Liver (tissue), 9 donors: ENCODE results near the gene PLXNA2. TPM values are rescaled to one million over a fixed set of nuclear protein-coding genes. Genes with fewer than 3 reads are reported as not detected.

ENCODE experiments used
- DNase-seq: peaks from one replicate; pipeline ENCODE4 v3.0.0-alpha.2; 2017; ENCODE audit warnings: low spot score
- H3K27ac ChIP-seq, 2 donors: one replicate each; pipeline ENCODE4 v1.7.0; 2013; ENCODE audit warnings: inconsistent platforms in 2 of 2, low read length in 2 of 2, control low read depth in 1 of 2, low read depth in 1 of 2, mild to moderate bottlenecking in 1 of 2
- H3K27me3 ChIP-seq, 4 donors: one replicate each; pipeline versions ENCODE4 v1.6.1 to v1.7.0; 2013; ENCODE audit warnings: low read length in 3 of 4, inconsistent platforms in 1 of 4, mild to moderate bottlenecking in 1 of 4, moderate library complexity in 1 of 4; ENCODE audit not compliant: control insufficient read depth in 4 of 4, insufficient read depth in 4 of 4
- H3K36me3 ChIP-seq, 4 donors: one replicate each; pipeline versions ENCODE4 v1.6.1 to v1.7.0; 2013; ENCODE audit warnings: low read length in 3 of 4, mild to moderate bottlenecking in 3 of 4, low read depth in 1 of 4, moderate library complexity in 1 of 4; ENCODE audit not compliant: control insufficient read depth in 4 of 4, insufficient read depth in 3 of 4
- H3K4me1 ChIP-seq, 4 donors: one replicate each; pipeline versions ENCODE4 v1.6.1 to v1.7.0; 2013; ENCODE audit warnings: low read length in 3 of 4, mild to moderate bottlenecking in 3 of 4, moderate library complexity in 1 of 4; ENCODE audit not compliant: control insufficient read depth in 4 of 4, insufficient read depth in 4 of 4
- H3K4me3 ChIP-seq, 3 donors: one replicate each; pipeline versions ENCODE4 v1.6.1 to v1.7.0; 2013; ENCODE audit warnings: low read length in 3 of 3, control low read depth in 1 of 3, low read depth in 1 of 3, mild to moderate bottlenecking in 1 of 3
- H3K9ac ChIP-seq, 2 donors: one replicate each; pipeline ENCODE4 v1.7.0; 2013; ENCODE audit warnings: low read length in 2 of 2, mild to moderate bottlenecking in 2 of 2, moderate library complexity in 2 of 2, control low read depth in 1 of 2, low read depth in 1 of 2
- H3K9me3 ChIP-seq, 4 donors: one replicate each; pipeline versions ENCODE4 v1.6.1 to v1.7.0; 2013; ENCODE audit warnings: low read length in 3 of 4; ENCODE audit not compliant: control insufficient read depth in 4 of 4
- ATF3 ChIP-seq: IDR thresholded peaks from 2 replicates; pipeline ENCODE4 v1.6.1; 2016; ENCODE audit warnings: antibody characterized with exemption
- CTCF ChIP-seq: fragments of 150-350 bp; IDR thresholded peaks from 2 replicates; pipeline ENCODE4 v1.5.1; 2017; ENCODE audit warnings: improper control_type of control experiment, low read depth, low read length; ENCODE audit not compliant: missing input control
- EGR1 ChIP-seq, 2 donors: IDR thresholded peaks; 2 replicates each; pipeline ENCODE4 v1.6.1; 2016 to 2018; ENCODE audit warnings: antibody characterized with exemption in 2 of 2, low read depth in 2 of 2
- FOXA1 ChIP-seq: IDR thresholded peaks from 2 replicates; pipeline ENCODE4 v1.6.1; 2016; ENCODE audit warnings: antibody characterized with exemption
- FOXA2 ChIP-seq: IDR thresholded peaks from 2 replicates; pipeline ENCODE4 v1.6.1; 2016; ENCODE audit warnings: antibody characterized with exemption
- GABPA ChIP-seq, 2 donors: IDR thresholded peaks in 1 of 2; conservative IDR thresholded peaks in 1 of 2; 2 replicates each; pipeline ENCODE4 v1.6.1; 2016; ENCODE audit warnings: antibody characterized with exemption in 2 of 2, mild to moderate bottlenecking in 1 of 2, moderate library complexity in 1 of 2
- HNF4A ChIP-seq, 2 donors: conservative IDR thresholded peaks; 2 replicates each; pipeline ENCODE4 v1.6.1; 2016; ENCODE audit warnings: antibody characterized with exemption in 2 of 2, mild to moderate bottlenecking in 2 of 2
- HNF4G ChIP-seq: IDR thresholded peaks from 2 replicates; pipeline ENCODE4 v1.6.1; 2016; ENCODE audit warnings: antibody characterized with exemption
- JUND ChIP-seq, 2 donors: IDR thresholded peaks; 2 replicates each; pipeline ENCODE4 v1.6.1; 2016; ENCODE audit warnings: antibody characterized with exemption in 2 of 2
- MAX ChIP-seq: IDR thresholded peaks from 2 replicates; pipeline ENCODE4 v1.6.1; 2016; ENCODE audit warnings: antibody characterized with exemption
- NR2F2 ChIP-seq: IDR thresholded peaks from 2 replicates; pipeline ENCODE4 v1.6.1; 2016; ENCODE audit warnings: antibody characterized with exemption
- RAD21 ChIP-seq, 2 donors: IDR thresholded peaks; 2 replicates each; pipeline ENCODE4 v1.6.1; 2016; ENCODE audit warnings: antibody characterized with exemption in 2 of 2, mild to moderate bottlenecking in 2 of 2
- RXRA ChIP-seq, 2 donors: IDR thresholded peaks; 2 replicates each; pipeline ENCODE4 v1.6.1; 2017 to 2018; ENCODE audit warnings: antibody characterized with exemption in 2 of 2, mild to moderate bottlenecking in 1 of 2
- SP1 ChIP-seq: IDR thresholded peaks from 2 replicates; pipeline ENCODE4 v1.6.1; 2018; ENCODE audit warnings: antibody characterized with exemption, mild to moderate bottlenecking
- TAF1 ChIP-seq: conservative IDR thresholded peaks from 2 replicates; pipeline ENCODE4 v1.6.1; 2016; ENCODE audit warnings: antibody characterized with exemption, mild to moderate bottlenecking
- YY1 ChIP-seq: IDR thresholded peaks from 2 replicates; pipeline ENCODE4 v1.6.1; 2016; ENCODE audit warnings: antibody characterized with exemption, mild to moderate bottlenecking
- ZBTB33 ChIP-seq: IDR thresholded peaks from 2 replicates; pipeline ENCODE4 v1.6.1; 2016; ENCODE audit warnings: antibody characterized with exemption
- WGBS: extraction: QIAGEN DNeasy Blood & Tissue Kit; methylation state at CpG from one replicate; pipeline ENCODE4 v1.1.7; 2013; 5-methylcytosine and 5-hydroxymethylcytosine counted together
- polyA plus RNA-seq, 2 donors: library from polyadenylated mRNA; stranded (reverse) in 1 of 2; unstranded in 1 of 2; fragments of 200-250 nt in 1 of 2; fragments of >200 nt in 1 of 2; fragmentation: Nextera tagmentation in 1 of 2; extraction: Ambion mirVana in 1 of 2; gene quantifications; one replicate each; pipeline versions ENCODE4 v1.2.1 to v1.2.3, GENCODE V29; 2013 to 2015
- total RNA-seq, 2 donors: library from RNA; depleted of rRNA; stranded (reverse); fragments of >200 nt; gene quantifications; one replicate each; pipeline ENCODE4 v1.2.3, GENCODE V29; 2014
- TF ChIP-seq, protein P1 (sequence below): IDR thresholded peaks from 2 replicates; pipeline ENCODE4 v1.6.1; 2016; ENCODE audit warnings: antibody characterized with exemption, mild to moderate bottlenecking
- donor health status: healthy.
- donor health status: healthy.
- donor health status: healthy.
- donor health status: healthy.
- donor health status: healthy.

The PLXNA2 gene
- total and polyA plus RNA-seq, 4 donors: 1.8 to 9.2 (median 2.8) TPM

- Histone ChIP-seq H3K9me3 (no peaks in the 10 kb centered on the region), H3K36me3 (peaks cover 0 to 11% (median 7%) of the 10 kb centered on the region in 4 donors), H3K4me3 (no peak overlapping the region), H3K9ac (no peak overlapping the region), H3K27ac (peak overlapping the region in 1 of 2 donors; percentile 2), H3K4me1 (peaks cover 0 to 3% (median 0%) of the 10 kb centered on the region in 4 donors), H3K27me3 (no peaks in the 10 kb centered on the region)
- WGBS: 88% methylated on average over 12 of the region's 12 CpGs
- TF ChIP-seq ATF3 (no peak), HNF4A (conservative IDR thresholded peaks at IDR 0.05) (no peak), EGR1 (IDR thresholded peaks at IDR 0.05; ENCODE audit: low read depth in 2 of 2) (no peak), FOXA1 (no peak), RXRA (IDR thresholded peaks at IDR 0.05) (no peak), JUND (IDR thresholded peaks at IDR 0.05) (no peak), MAX (no peak), YY1 (no peak), RAD21 (IDR thresholded peaks at IDR 0.05) (no peak), HNF4G (no peak), ZBTB33 (no peak), TAF1 (no peak), SP1 (no peak), NR2F2 (no peak), CTCF (no peak), GABPA (IDR thresholded peaks at IDR 0.05 in 1 of 2, conservative IDR thresholded peaks at IDR 0.05 in 1 of 2) (no peak), FOXA2 (no peak)
- TF ChIP-seq, protein P1, sequence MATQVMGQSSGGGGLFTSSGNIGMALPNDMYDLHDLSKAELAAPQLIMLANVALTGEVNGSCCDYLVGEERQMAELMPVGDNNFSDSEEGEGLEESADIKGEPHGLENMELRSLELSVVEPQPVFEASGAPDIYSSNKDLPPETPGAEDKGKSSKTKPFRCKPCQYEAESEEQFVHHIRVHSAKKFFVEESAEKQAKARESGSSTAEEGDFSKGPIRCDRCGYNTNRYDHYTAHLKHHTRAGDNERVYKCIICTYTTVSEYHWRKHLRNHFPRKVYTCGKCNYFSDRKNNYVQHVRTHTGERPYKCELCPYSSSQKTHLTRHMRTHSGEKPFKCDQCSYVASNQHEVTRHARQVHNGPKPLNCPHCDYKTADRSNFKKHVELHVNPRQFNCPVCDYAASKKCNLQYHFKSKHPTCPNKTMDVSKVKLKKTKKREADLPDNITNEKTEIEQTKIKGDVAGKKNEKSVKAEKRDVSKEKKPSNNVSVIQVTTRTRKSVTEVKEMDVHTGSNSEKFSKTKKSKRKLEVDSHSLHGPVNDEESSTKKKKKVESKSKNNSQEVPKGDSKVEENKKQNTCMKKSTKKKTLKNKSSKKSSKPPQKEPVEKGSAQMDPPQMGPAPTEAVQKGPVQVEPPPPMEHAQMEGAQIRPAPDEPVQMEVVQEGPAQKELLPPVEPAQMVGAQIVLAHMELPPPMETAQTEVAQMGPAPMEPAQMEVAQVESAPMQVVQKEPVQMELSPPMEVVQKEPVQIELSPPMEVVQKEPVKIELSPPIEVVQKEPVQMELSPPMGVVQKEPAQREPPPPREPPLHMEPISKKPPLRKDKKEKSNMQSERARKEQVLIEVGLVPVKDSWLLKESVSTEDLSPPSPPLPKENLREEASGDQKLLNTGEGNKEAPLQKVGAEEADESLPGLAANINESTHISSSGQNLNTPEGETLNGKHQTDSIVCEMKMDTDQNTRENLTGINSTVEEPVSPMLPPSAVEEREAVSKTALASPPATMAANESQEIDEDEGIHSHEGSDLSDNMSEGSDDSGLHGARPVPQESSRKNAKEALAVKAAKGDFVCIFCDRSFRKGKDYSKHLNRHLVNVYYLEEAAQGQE: no peak
- DNase-seq: no peak
Observed at GRCh38 chr1:208218237-208219097, 25.7 kb downstream of the PLXNA2 start.
